ENCODE results near the gene SORD.
"Not testable (repeated sequence)": the region's sequence is repeated elsewhere in the genome, so short reads cannot be mapped to it uniquely, and the experiment has no call there.

- TF ChIP-seq, protein P1, sequence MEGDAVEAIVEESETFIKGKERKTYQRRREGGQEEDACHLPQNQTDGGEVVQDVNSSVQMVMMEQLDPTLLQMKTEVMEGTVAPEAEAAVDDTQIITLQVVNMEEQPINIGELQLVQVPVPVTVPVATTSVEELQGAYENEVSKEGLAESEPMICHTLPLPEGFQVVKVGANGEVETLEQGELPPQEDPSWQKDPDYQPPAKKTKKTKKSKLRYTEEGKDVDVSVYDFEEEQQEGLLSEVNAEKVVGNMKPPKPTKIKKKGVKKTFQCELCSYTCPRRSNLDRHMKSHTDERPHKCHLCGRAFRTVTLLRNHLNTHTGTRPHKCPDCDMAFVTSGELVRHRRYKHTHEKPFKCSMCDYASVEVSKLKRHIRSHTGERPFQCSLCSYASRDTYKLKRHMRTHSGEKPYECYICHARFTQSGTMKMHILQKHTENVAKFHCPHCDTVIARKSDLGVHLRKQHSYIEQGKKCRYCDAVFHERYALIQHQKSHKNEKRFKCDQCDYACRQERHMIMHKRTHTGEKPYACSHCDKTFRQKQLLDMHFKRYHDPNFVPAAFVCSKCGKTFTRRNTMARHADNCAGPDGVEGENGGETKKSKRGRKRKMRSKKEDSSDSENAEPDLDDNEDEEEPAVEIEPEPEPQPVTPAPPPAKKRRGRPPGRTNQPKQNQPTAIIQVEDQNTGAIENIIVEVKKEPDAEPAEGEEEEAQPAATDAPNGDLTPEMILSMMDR (IDR thresholded peaks at IDR 0.05): not testable (repeated sequence)
- not testable (repeated sequence) for TF ChIP-seq ZFX (IDR thresholded peaks at IDR 0.05; ENCODE audit: borderline replicate concordance)
Measured at GRCh38 chr15:45079628-45080246, 56.7 kb downstream of the SORD start.
